Spleen (tissue), 11 donors: ENCODE data around the gene FSTL1. TPM values are rescaled to one million over a fixed set of nuclear protein-coding genes. Genes with fewer than 3 reads are reported as not detected.

ENCODE experiments used
- DNase-seq: peaks from one replicate; pipeline ENCODE4 v3.0.0-alpha.2; 2020
- H3K27ac ChIP-seq, 8 donors: fragments of 200-600 bp; sonication (generic) in 7 of 8; 1 replicate in 4 of 8; 2 replicates in 4 of 8; pipeline versions ENCODE4 v1.5.0 to v1.8.0; 2016 to 2021; ENCODE audit warnings: inconsistent platforms in 4 of 8, mild to moderate bottlenecking in 4 of 8, moderate library complexity in 1 of 8
- H3K27me3 ChIP-seq, 7 donors: fragments of 200-600 bp; sonication (generic) in 6 of 7; replicated peaks in 1 of 7; 1 replicate in 4 of 7; 2 replicates in 3 of 7; pipeline versions ENCODE4 v1.5.0 to v1.8.0; 2016 to 2021; ENCODE audit warnings: inconsistent platforms in 3 of 7, mild to moderate bottlenecking in 1 of 7
- H3K36me3 ChIP-seq, 6 donors: fragments of 200-600 bp; sonication (generic) in 5 of 6; 1 replicate in 4 of 6; 2 replicates in 2 of 6; pipeline versions ENCODE4 v1.5.0 to v1.8.0; 2016 to 2021; ENCODE audit warnings: inconsistent platforms in 2 of 6
- H3K4me1 ChIP-seq, 6 donors: fragments of 200-600 bp; sonication (generic) in 5 of 6; 1 replicate in 3 of 6; 2 replicates in 3 of 6; pipeline versions ENCODE4 v1.5.0 to v1.8.0; 2016 to 2021; ENCODE audit warnings: inconsistent platforms in 3 of 6
- H3K4me3 ChIP-seq, 8 donors: fragments of 200-600 bp; sonication (generic) in 7 of 8; 1 replicate in 4 of 8; 2 replicates in 4 of 8; pipeline versions ENCODE4 v1.5.0 to v1.8.0; 2016 to 2021; ENCODE audit warnings: inconsistent platforms in 4 of 8, mild to moderate bottlenecking in 4 of 8, moderate library complexity in 2 of 8
- H3K9me3 ChIP-seq, 8 donors: fragments of 200-600 bp; sonication (generic) in 7 of 8; 1 replicate in 4 of 8; 2 replicates in 4 of 8; pipeline versions ENCODE4 v1.5.0 to v1.8.0; 2016 to 2021; ENCODE audit warnings: inconsistent platforms in 4 of 8
- CTCF ChIP-seq, 11 experiments: fragments of 200-600 bp in 7 of 11; fragments of 450-650 bp in 4 of 11; sonication (generic) in 4 of 11; IDR thresholded peaks in 8 of 11; conservative IDR thresholded peaks in 3 of 11; 1 replicate in 7 of 11; 2 replicates in 4 of 11; pipeline versions ENCODE4 v1.4.0 to v1.8.0; 2016 to 2021; ENCODE audit warnings: antibody characterized with exemption in 11 of 11, inconsistent platforms in 4 of 11, mild to moderate bottlenecking in 1 of 11
- POLR2A ChIP-seq, 3 donors: fragments of 450-650 bp; IDR thresholded peaks; one replicate each; pipeline ENCODE4 v1.5.1; 2017; ENCODE audit warnings: antibody characterized with exemption in 3 of 3, mild to moderate bottlenecking in 1 of 3
- POLR2AphosphoS5 ChIP-seq, 3 donors: sonication (generic); formaldehyde crosslinking; IDR thresholded peaks; one replicate each; pipeline ENCODE4 v1.5.1; 2017; ENCODE audit warnings: antibody characterized with exemption in 3 of 3
- WGBS, 5 donors: extraction: QIAGEN DNeasy Blood & Tissue Kit in 3 of 5; methylation state at CpG; one replicate each; pipeline versions ENCODE4 v1.1.5 to v1.1.7; 2013 to 2018; 5-methylcytosine and 5-hydroxymethylcytosine counted together
- intact Hi-C: fragments of 100-400 bp; cut with DNase I; formaldehyde crosslinking; loops from one replicate; pipeline ENCODE4 v1.15.0; 2023; ENCODE audit warnings: low total_unique reads
- polyA plus RNA-seq, 3 donors: library from polyadenylated mRNA; stranded (reverse); fragments of 200-250 nt; gene quantifications; one replicate each; pipeline ENCODE4 v1.2.1, GENCODE V29; 2013
- total RNA-seq, 7 donors: library from RNA; depleted of rRNA in 3 of 7; stranded (reverse); fragments of >200 nt in 3 of 7; fragmentation: NEBNext Ultra II Directional in 4 of 7; extraction: Animal tissue kit (Norgen Biotek cat#: 25700) in 4 of 7; gene quantifications; one replicate each; pipeline versions ENCODE4 v1.1.0 to v1.2.1, GENCODE V29; 2016 to 2021
- donor health status: healthy with polysubstance abuse.
- donor health status: DM: no; HTN: no; CAD: no; lungs with moderate emphysema.
- donor health status: DM: no; HTN: no; CAD: no.
- donor health status: Bipolar disorder and iron deficiency.
- donor health status: healthy.
- donor health status: DM: no; HTN: no; CAD: no.
- donor health status: DM: yes; HTN: yes; CAD: no.

The FSTL1 gene
- total and polyA plus RNA-seq, 10 donors, result 6.7 to 228 (median 99.3) TPM

- Histone ChIP-seq H3K27ac (no peak overlapping the region), H3K4me1 (no peaks in the 10 kb centered on the region), H3K9me3 (peaks cover 0 to 4% (median 0%) of the 10 kb centered on the region in 8 donors), H3K36me3 (no peaks in the 10 kb centered on the region), H3K4me3 (no peak overlapping the region), H3K27me3 (peaks cover 0 to 15% (median 0%) of the 10 kb centered on the region in 7 donors)
- TF ChIP-seq CTCF (IDR thresholded peaks at IDR 0.05 in 8 of 11, conservative IDR thresholded peaks at IDR 0.05 in 3 of 11) (no peak), POLR2AphosphoS5 (IDR thresholded peaks at IDR 0.05) (no peak), POLR2A (IDR thresholded peaks at IDR 0.05) (no peak)
- 94 to 100% (median 96%) methylated on average over 2 of the region's 2 CpGs for WGBS, 5 donors
- no peak for DNase-seq
- intact Hi-C loops, result no loop called here
Measured at GRCh38 chr3:120489421-120489820, 38.6 kb upstream of the FSTL1 start.

GRCh38 chr3:120488296-120488695 is 37.5 kb upstream of the FSTL1 start:
- Histone ChIP-seq H3K4me3 (no peak overlapping the region), H3K9me3 (no peaks in the 10 kb centered on the region), H3K27me3 (peaks cover 0 to 15% (median 0%) of the 10 kb centered on the region in 7 donors), H3K27ac (no peak overlapping the region), H3K36me3 (no peaks in the 10 kb centered on the region), H3K4me1 (no peaks in the 10 kb centered on the region)
- DNase-seq, result no peak
- TF ChIP-seq CTCF (IDR thresholded peaks at IDR 0.05 in 8 of 11, conservative IDR thresholded peaks at IDR 0.05 in 3 of 11) (no peak), POLR2A (IDR thresholded peaks at IDR 0.05) (no peak), POLR2AphosphoS5 (IDR thresholded peaks at IDR 0.05) (no peak)
- intact Hi-C loops, result no loop called here
- 59 to 83% (median 73%) methylated on average over 3 of the region's 3 CpGs for WGBS, 5 donors

- H3K9me3 ChIP-seq, result no peaks in the 10 kb centered on the region
- H3K27ac ChIP-seq, result no peak overlapping the region
- H3K4me1 ChIP-seq, result no peaks in the 10 kb centered on the region
- peaks cover 0 to 15% (median 0%) of the 10 kb centered on the region in 7 donors for H3K27me3 ChIP-seq
- no peak for DNase-seq
- intact Hi-C loops, result no loop called here
- 80 to 90% (median 89%) methylated on average over 3 of the region's 3 CpGs for WGBS, 5 donors
- H3K36me3 ChIP-seq, result no peaks in the 10 kb centered on the region
- no peak overlapping the region for H3K4me3 ChIP-seq
- TF ChIP-seq POLR2A (IDR thresholded peaks at IDR 0.05), result no peak
- TF ChIP-seq POLR2AphosphoS5 (IDR thresholded peaks at IDR 0.05), result no peak
- no peak for TF ChIP-seq CTCF (IDR thresholded peaks at IDR 0.05 in 8 of 11, conservative IDR thresholded peaks at IDR 0.05 in 3 of 11)
Measured at GRCh38 chr3:120487191-120487650, 36.4 kb upstream of the FSTL1 start.

GRCh38 chr3:120481081-120481480 is 30.3 kb upstream of the FSTL1 start:
- WGBS, 5 donors, result 60 to 85% (median 80%) methylated on average over 2 of the region's 2 CpGs
- no peak overlapping the region for H3K4me3 ChIP-seq

More at GRCh38 chr3:120481081-120481480, 30.3 kb upstream of the FSTL1 start:
- Histone ChIP-seq H3K9me3 (no peaks in the 10 kb centered on the region), H3K36me3 (no peaks in the 10 kb centered on the region), H3K27me3 (no peaks in the 10 kb centered on the region), H3K4me1 (no peaks in the 10 kb centered on the region), H3K27ac (no peak overlapping the region)
- no peak for DNase-seq
- TF ChIP-seq POLR2A (IDR thresholded peaks at IDR 0.05), result no peak
- TF ChIP-seq CTCF (IDR thresholded peaks at IDR 0.05 in 8 of 11, conservative IDR thresholded peaks at IDR 0.05 in 3 of 11), result no peak
- TF ChIP-seq POLR2AphosphoS5 (IDR thresholded peaks at IDR 0.05), result no peak
- intact Hi-C loops, result no loop called here
